HEK293 (cell line): ENCODE results near the gene PCDH9.

Experiments used
- GLI2 ChIP-seq: fragments of 450-650 bp; formaldehyde crosslinking; IDR thresholded peaks from 2 replicates; pipeline ENCODE4; 2017; ENCODE audit warnings: missing biosample characterization, missing genetic modification characterization, low read depth, borderline replicate concordance
- HOXD13 ChIP-seq: sonication (generic); formaldehyde crosslinking; IDR thresholded peaks from 2 replicates; pipeline ENCODE4 v1.8.0; 2022; ENCODE audit warnings: missing genetic modification reagents, borderline replicate concordance
- IKZF3 ChIP-seq: fragments of 450-650 bp; IDR thresholded peaks from 2 replicates; pipeline ENCODE4 v1.5.0; 2018; ENCODE audit warnings: missing biosample characterization, mild to moderate bottlenecking, missing genetic modification characterization, moderate library complexity
- KLF10 ChIP-seq: fragments of 450-650 bp; IDR thresholded peaks from 2 replicates; pipeline ENCODE4 v1.5.1; 2018; ENCODE audit warnings: missing biosample characterization, mild to moderate bottlenecking, missing genetic modification characterization
- KLF16 ChIP-seq: fragments of 450-650 bp; formaldehyde crosslinking; IDR thresholded peaks from 2 replicates; pipeline ENCODE4 v1.5.1; 2017; ENCODE audit warnings: missing biosample characterization, missing genetic modification characterization
- MYNN ChIP-seq: fragments of 450-650 bp; formaldehyde crosslinking; IDR thresholded peaks from 2 replicates; pipeline ENCODE4 v1.5.1; 2016; ENCODE audit warnings: missing biosample characterization, missing genetic modification characterization, borderline replicate concordance
- SALL2 ChIP-seq: fragments of 450-650 bp; formaldehyde crosslinking; IDR thresholded peaks from 2 replicates; pipeline ENCODE4 v1.5.0; 2017; ENCODE audit warnings: missing biosample characterization, mild to moderate bottlenecking, missing genetic modification characterization, borderline replicate concordance
- ZEB2 ChIP-seq: fragments of 450-650 bp; formaldehyde crosslinking; IDR thresholded peaks from 2 replicates; pipeline ENCODE4 v1.5.1; 2016; ENCODE audit warnings: missing biosample characterization, missing genetic modification characterization
- ZFP3 ChIP-seq: fragments of 450-650 bp; formaldehyde crosslinking; IDR thresholded peaks from 2 replicates; pipeline ENCODE4 v1.5.1; 2016; ENCODE audit warnings: low read depth, missing biosample characterization, missing genetic modification characterization
- ZNF16 ChIP-seq: fragments of 450-650 bp; formaldehyde crosslinking; IDR thresholded peaks from 2 replicates; pipeline ENCODE4 v1.5.1; 2016; ENCODE audit warnings: low read depth, missing biosample characterization, missing genetic modification characterization
- ZNF302 ChIP-seq: fragments of 450-650 bp; formaldehyde crosslinking; IDR thresholded peaks from 2 replicates; pipeline ENCODE4 v1.5.1; 2016; ENCODE audit warnings: missing biosample characterization, missing genetic modification characterization, low read depth
- ZNF394 ChIP-seq: fragments of 450-650 bp; formaldehyde crosslinking; IDR thresholded peaks from 2 replicates; pipeline ENCODE4 v1.5.1; 2016; ENCODE audit warnings: missing biosample characterization, missing genetic modification characterization, mild to moderate bottlenecking, moderate library complexity, borderline replicate concordance
- ZNF510 ChIP-seq: fragments of 450-650 bp; formaldehyde crosslinking; IDR thresholded peaks from 2 replicates; pipeline ENCODE4 v1.5.1; 2018; ENCODE audit warnings: mild to moderate bottlenecking, missing genetic modification characterization, missing biosample characterization; ENCODE audit not compliant: insufficient replicate concordance
- ZNF514 ChIP-seq: fragments of 450-650 bp; formaldehyde crosslinking; IDR thresholded peaks from 2 replicates; pipeline ENCODE4 v1.5.1; 2016; ENCODE audit warnings: missing biosample characterization, missing genetic modification characterization
- ZNF571 ChIP-seq: fragments of 450-650 bp; formaldehyde crosslinking; IDR thresholded peaks from 2 replicates; pipeline ENCODE4 v1.5.0; 2017; ENCODE audit warnings: missing biosample characterization, missing genetic modification characterization
- ZNF585B ChIP-seq: fragments of 450-650 bp; formaldehyde crosslinking; IDR thresholded peaks from 2 replicates; pipeline ENCODE4 v1.5.1; 2016; ENCODE audit warnings: missing biosample characterization, missing genetic modification characterization
- ZNF658 ChIP-seq: fragments of 450-650 bp; formaldehyde crosslinking; IDR thresholded peaks from 2 replicates; pipeline ENCODE4; 2016; ENCODE audit warnings: missing biosample characterization, missing genetic modification characterization
- ZNF791 ChIP-seq: fragments of 450-650 bp; formaldehyde crosslinking; IDR thresholded peaks from 2 replicates; pipeline ENCODE4 v1.5.1; 2016; ENCODE audit warnings: missing biosample characterization, missing genetic modification characterization
- TF ChIP-seq, protein P1 (sequence below): fragments of 450-650 bp; formaldehyde crosslinking; conservative IDR thresholded peaks from 2 replicates; pipeline ENCODE4 v1.5.1; 2016; ENCODE audit warnings: low read depth, missing biosample characterization, missing genetic modification characterization
- TF ChIP-seq, protein P2 (sequence below): fragments of 450-650 bp; formaldehyde crosslinking; IDR thresholded peaks from 2 replicates; pipeline ENCODE4 v1.5.1; 2016; ENCODE audit warnings: missing biosample characterization, missing genetic modification characterization, borderline replicate concordance
- TF ChIP-seq, protein P3 (sequence below): fragments of 450-650 bp; formaldehyde crosslinking; IDR thresholded peaks from 2 replicates; pipeline ENCODE4 v1.5.1; 2016; ENCODE audit warnings: missing biosample characterization, missing genetic modification characterization
- TF ChIP-seq, protein P4 (sequence below): fragments of 450-650 bp; formaldehyde crosslinking; IDR thresholded peaks from 2 replicates; pipeline ENCODE4 v1.5.1; 2016; ENCODE audit warnings: missing biosample characterization, missing genetic modification characterization, borderline replicate concordance
- TF ChIP-seq, protein P5 (sequence below): sonication (generic); formaldehyde crosslinking; IDR thresholded peaks from 2 replicates; pipeline ENCODE4 v1.8.1; 2022; ENCODE audit warnings: mild to moderate bottlenecking, moderate library complexity, missing genetic modification reagents

PCDH9 gene

DNA sequence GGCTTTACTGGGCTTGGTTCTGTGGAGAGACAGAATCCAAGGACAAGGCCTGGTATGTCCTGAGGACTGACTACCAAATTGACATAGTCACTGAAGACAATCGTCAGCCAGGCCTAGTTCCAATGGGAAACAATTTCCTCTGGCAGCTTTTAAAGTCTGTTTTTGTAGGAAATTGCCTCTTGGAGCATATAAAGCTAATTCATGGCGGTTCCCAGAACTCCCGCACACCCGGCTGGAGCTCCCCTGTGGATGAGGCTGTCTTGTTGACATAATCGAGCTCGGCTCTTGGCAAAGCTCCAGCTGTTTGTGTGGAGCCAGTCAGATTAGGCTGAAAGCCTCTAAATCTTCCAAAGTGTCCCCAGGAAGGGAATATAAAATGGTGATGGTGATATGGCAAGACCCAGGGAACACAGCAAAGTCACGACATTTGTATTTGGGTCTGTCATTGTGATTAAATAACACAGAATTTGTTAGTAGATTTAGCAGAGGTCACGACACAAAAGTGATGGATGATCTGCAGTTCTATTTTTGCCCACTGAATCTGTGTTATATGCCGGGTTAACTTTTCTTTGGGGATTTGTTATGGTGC is 395.0 kb downstream of the PCDH9 start (continued):
- TF ChIP-seq, protein P1, sequence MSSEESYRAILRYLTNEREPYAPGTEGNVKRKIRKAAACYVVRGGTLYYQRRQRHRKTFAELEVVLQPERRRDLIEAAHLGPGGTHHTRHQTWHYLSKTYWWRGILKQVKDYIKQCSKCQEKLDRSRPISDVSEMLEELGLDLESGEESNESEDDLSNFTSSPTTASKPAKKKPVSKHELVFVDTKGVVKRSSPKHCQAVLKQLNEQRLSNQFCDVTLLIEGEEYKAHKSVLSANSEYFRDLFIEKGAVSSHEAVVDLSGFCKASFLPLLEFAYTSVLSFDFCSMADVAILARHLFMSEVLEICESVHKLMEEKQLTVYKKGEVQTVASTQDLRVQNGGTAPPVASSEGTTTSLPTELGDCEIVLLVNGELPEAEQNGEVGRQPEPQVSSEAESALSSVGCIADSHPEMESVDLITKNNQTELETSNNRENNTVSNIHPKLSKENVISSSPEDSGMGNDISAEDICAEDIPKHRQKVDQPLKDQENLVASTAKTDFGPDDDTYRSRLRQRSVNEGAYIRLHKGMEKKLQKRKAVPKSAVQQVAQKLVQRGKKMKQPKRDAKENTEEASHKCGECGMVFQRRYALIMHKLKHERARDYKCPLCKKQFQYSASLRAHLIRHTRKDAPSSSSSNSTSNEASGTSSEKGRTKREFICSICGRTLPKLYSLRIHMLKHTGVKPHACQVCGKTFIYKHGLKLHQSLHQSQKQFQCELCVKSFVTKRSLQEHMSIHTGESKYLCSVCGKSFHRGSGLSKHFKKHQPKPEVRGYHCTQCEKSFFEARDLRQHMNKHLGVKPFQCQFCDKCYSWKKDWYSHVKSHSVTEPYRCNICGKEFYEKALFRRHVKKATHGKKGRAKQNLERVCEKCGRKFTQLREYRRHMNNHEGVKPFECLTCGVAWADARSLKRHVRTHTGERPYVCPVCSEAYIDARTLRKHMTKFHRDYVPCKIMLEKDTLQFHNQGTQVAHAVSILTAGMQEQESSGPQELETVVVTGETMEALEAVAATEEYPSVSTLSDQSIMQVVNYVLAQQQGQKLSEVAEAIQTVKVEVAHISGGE (tag by site-specific recombination) = 0 out of 2 replicates have a peak, but pooled peaks have one; percentile 16
- TF ChIP-seq IKZF3 (tag by site-specific recombination) (peak; percentile 86), ZNF585B (no peak), KLF16 (tag by site-specific recombination) (no peak), ZEB2 (tag by site-specific recombination) (peak; percentile 57), ZNF302 (tag by site-specific recombination) (no peak), ZNF510 (tag by site-specific recombination) (no peak), ZNF791 (tag by site-specific recombination) (no peak), SALL2 (tag by site-specific recombination) (no peak), ZNF514 (tag by site-specific recombination) (no peak), GLI2 (tag by site-specific recombination) (no peak), MYNN (tag by site-specific recombination) (no peak), ZFP3 (no peak), ZNF16 (tag by site-specific recombination) (no peak), ZNF571 (tag by site-specific recombination) (no peak), KLF10 (tag by site-specific recombination) (0 out of 2 replicates have a peak, but pooled peaks have one; percentile 36), HOXD13 (CRISPR knock-in tag) (no peak), ZNF658 (tag by site-specific recombination) (no peak), ZNF394 (tag by site-specific recombination) (0 out of 2 replicates have a peak, but pooled peaks have one; percentile 7)
- TF ChIP-seq, protein P2, sequence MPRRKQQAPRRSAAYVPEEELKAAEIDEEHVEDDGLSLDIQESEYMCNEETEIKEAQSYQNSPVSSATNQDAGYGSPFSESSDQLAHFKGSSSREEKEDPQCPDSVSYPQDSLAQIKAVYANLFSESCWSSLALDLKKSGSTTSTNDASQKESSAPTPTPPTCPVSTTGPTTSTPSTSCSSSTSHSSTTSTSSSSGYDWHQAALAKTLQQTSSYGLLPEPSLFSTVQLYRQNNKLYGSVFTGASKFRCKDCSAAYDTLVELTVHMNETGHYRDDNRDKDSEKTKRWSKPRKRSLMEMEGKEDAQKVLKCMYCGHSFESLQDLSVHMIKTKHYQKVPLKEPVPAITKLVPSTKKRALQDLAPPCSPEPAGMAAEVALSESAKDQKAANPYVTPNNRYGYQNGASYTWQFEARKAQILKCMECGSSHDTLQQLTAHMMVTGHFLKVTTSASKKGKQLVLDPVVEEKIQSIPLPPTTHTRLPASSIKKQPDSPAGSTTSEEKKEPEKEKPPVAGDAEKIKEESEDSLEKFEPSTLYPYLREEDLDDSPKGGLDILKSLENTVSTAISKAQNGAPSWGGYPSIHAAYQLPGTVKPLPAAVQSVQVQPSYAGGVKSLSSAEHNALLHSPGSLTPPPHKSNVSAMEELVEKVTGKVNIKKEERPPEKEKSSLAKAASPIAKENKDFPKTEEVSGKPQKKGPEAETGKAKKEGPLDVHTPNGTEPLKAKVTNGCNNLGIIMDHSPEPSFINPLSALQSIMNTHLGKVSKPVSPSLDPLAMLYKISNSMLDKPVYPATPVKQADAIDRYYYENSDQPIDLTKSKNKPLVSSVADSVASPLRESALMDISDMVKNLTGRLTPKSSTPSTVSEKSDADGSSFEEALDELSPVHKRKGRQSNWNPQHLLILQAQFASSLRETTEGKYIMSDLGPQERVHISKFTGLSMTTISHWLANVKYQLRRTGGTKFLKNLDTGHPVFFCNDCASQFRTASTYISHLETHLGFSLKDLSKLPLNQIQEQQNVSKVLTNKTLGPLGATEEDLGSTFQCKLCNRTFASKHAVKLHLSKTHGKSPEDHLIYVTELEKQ (tag by site-specific recombination) = no peak
- TF ChIP-seq, protein P3, sequence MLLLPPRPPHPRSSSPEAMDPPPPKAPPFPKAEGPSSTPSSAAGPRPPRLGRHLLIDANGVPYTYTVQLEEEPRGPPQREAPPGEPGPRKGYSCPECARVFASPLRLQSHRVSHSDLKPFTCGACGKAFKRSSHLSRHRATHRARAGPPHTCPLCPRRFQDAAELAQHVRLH (tag by site-specific recombination) = no peak
- TF ChIP-seq, protein P4, sequence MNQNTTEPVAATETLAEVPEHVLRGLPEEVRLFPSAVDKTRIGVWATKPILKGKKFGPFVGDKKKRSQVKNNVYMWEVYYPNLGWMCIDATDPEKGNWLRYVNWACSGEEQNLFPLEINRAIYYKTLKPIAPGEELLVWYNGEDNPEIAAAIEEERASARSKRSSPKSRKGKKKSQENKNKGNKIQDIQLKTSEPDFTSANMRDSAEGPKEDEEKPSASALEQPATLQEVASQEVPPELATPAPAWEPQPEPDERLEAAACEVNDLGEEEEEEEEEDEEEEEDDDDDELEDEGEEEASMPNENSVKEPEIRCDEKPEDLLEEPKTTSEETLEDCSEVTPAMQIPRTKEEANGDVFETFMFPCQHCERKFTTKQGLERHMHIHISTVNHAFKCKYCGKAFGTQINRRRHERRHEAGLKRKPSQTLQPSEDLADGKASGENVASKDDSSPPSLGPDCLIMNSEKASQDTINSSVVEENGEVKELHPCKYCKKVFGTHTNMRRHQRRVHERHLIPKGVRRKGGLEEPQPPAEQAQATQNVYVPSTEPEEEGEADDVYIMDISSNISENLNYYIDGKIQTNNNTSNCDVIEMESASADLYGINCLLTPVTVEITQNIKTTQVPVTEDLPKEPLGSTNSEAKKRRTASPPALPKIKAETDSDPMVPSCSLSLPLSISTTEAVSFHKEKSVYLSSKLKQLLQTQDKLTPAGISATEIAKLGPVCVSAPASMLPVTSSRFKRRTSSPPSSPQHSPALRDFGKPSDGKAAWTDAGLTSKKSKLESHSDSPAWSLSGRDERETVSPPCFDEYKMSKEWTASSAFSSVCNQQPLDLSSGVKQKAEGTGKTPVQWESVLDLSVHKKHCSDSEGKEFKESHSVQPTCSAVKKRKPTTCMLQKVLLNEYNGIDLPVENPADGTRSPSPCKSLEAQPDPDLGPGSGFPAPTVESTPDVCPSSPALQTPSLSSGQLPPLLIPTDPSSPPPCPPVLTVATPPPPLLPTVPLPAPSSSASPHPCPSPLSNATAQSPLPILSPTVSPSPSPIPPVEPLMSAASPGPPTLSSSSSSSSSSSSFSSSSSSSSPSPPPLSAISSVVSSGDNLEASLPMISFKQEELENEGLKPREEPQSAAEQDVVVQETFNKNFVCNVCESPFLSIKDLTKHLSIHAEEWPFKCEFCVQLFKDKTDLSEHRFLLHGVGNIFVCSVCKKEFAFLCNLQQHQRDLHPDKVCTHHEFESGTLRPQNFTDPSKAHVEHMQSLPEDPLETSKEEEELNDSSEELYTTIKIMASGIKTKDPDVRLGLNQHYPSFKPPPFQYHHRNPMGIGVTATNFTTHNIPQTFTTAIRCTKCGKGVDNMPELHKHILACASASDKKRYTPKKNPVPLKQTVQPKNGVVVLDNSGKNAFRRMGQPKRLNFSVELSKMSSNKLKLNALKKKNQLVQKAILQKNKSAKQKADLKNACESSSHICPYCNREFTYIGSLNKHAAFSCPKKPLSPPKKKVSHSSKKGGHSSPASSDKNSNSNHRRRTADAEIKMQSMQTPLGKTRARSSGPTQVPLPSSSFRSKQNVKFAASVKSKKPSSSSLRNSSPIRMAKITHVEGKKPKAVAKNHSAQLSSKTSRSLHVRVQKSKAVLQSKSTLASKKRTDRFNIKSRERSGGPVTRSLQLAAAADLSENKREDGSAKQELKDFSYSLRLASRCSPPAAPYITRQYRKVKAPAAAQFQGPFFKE (tag by site-specific recombination) = no peak
- TF ChIP-seq, protein P5, sequence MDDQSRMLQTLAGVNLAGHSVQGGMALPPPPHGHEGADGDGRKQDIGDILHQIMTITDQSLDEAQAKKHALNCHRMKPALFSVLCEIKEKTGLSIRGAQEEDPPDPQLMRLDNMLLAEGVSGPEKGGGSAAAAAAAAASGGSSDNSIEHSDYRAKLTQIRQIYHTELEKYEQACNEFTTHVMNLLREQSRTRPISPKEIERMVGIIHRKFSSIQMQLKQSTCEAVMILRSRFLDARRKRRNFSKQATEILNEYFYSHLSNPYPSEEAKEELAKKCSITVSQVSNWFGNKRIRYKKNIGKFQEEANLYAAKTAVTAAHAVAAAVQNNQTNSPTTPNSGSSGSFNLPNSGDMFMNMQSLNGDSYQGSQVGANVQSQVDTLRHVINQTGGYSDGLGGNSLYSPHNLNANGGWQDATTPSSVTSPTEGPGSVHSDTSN = no peak
